Measurements from ENCODE around the gene TMEM132D. TPM values are rescaled to one million over a fixed set of nuclear protein-coding genes. Genes with fewer than 3 reads are reported as not detected.

TMEM132D gene
- total RNA-seq, 2 donors from 2014 or later, result not detected

DNA sequence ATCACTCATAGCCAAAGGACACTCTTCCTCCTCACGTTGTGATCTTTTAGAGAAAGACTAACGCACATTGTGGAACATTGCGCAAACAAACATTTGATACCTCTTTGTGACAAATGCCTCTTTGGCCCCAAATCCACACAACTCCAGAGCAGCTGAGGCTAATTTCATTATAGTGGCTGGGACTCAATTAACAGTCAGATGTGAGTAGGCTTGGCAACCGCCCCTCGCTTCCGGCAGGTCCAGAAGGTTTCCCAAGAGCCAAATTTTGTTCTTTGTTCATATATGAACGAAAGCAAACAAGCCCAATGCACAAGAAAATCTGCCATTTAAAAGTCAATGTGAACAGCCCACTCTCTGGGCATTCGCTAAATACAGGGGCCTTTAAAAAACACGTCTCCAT lies 776.6 kb downstream of the TMEM132D start:
- H3K27me3 Mint-ChIP-seq, result no peaks in the 10 kb centered on the region
- no peak overlapping the region for H3K4me3 Mint-ChIP-seq
- no peak for ATAC-seq (replicated peaks)
- H3K4me1 Mint-ChIP-seq, result no peaks in the 10 kb centered on the region
- H3K36me3 Mint-ChIP-seq (ENCODE audit: low read depth), result no peaks in the 10 kb centered on the region
- no peak overlapping the region for H3K27ac Mint-ChIP-seq
- H3K9me3 Mint-ChIP-seq, result peaks cover 7% of the 10 kb centered on the region

DNA sequence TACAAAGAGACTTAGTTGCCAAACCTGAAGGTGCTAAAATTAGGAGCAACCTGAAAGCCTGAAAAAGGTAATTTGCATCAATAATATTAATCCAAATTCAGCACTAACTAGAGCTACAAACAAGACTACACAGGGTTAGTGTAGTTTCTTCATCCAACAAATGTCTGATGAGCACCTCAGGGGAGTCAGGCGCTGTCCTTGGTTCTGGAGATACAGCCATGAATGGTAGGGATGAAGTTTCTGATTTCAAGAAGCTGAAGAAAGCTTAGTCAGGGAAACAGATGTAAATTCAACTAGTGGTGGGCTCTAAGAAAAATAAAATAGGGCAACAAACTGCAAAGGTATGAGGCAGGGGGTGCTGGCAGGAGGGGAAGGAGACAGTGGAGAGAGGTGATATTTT lies 784.3 kb downstream of the TMEM132D start:
- H3K4me1 Mint-ChIP-seq, result no peaks in the 10 kb centered on the region
- no peak overlapping the region for H3K4me3 Mint-ChIP-seq
- no peak for ATAC-seq (replicated peaks)
- H3K27ac Mint-ChIP-seq, result no peak overlapping the region
- H3K27me3 Mint-ChIP-seq, result peaks cover 3% of the 10 kb centered on the region
- no peaks in the 10 kb centered on the region for H3K36me3 Mint-ChIP-seq (ENCODE audit: low read depth)
- peaks cover 14% of the 10 kb centered on the region for H3K9me3 Mint-ChIP-seq

DNA sequence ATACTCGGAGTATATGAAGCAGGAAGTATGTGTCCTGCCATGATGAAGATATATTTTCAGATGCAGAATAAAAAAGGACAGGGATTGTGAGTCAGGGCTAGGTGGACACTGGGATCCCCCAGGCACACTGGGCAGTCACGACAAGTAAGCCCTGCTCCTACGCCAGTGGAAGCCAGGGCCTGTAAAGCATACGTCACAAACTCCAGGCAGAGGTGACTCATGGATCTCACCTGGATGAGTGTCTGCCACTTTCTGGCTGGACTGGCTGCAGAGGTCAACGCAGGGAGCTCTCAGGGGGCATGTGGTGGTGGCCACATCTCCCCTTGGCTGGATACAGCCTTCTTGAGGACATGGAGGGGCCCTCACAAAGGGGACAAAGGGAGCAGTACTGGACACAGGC lies 788.3 kb downstream of the TMEM132D start:
- Mint-ChIP-seq H3K4me1 (no peaks in the 10 kb centered on the region), H3K4me3 (no peak overlapping the region), H3K27me3 (peaks cover 3% of the 10 kb centered on the region), H3K27ac (no peak overlapping the region), H3K36me3 (ENCODE audit: low read depth) (no peaks in the 10 kb centered on the region), H3K9me3 (peaks cover 19% of the 10 kb centered on the region)
- ATAC-seq (replicated peaks), result no peak

DNA sequence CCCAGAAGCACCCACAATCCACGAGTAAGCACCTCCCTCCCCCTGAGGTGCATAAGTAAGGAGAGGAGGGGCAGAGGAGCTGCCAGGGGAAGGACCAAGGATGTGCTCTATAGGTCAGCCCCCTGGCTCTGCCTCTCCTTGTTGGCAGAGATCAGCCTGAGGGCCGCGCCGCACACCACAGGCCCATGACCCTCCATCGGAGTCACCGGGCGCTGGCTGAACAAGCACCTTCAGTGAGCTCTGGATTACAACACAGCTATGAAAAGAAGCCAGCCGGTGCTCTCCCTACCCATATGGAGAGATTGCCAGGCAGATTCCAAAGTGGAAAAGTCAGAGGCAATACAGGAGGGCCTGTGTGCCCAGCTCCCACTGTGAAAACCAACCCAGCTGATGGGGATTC lies 793.2 kb downstream of the TMEM132D start:
- Mint-ChIP-seq H3K27me3 (peaks cover 3% of the 10 kb centered on the region), H3K9me3 (peaks cover 11% of the 10 kb centered on the region), H3K4me3 (no peak overlapping the region), H3K36me3 (ENCODE audit: low read depth) (no peaks in the 10 kb centered on the region), H3K4me1 (no peaks in the 10 kb centered on the region), H3K27ac (no peak overlapping the region)
- ATAC-seq (replicated peaks), result no peak

DNA sequence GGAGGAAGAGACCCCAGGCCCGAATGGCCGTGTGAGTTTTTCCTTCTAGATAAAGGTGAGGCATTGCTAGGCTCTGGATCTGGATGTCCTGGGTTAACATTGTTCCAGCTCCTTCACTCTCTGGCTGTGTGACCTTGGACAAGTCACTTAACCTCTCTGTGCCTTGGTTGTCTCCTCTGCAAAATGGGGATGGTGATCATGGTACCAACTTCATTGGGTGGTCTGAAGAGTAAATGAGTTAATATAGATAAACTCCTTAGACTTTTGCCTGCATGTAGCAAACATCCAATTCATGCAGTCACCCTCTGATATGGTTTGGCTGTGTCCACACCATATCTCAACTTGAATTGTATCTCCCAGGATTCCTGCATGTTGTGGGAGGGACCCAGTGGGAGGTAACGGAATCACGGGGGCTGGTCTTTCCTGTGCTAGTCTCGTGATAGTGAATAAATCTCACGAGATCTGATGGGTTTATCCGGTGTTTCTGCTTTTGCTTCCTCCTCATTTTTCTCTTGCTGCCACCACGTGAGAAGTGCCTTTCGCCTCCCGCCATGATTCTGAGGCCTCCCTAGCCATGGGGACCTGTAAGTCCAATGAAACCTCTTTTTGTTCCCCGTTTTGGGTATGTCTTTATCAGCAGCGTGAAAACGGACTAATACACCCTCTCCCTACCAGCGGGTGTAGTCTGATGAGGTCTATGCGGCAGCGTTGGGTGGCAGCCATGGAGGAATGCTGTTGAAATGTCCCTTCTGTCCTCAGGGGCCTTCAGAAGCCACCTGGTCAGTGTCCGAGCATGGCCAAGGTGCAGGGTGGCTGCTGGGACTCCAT lies 794.4 kb downstream of the TMEM132D start:
- Mint-ChIP-seq H3K27ac (no peak overlapping the region), H3K9me3 (peaks cover 4% of the 10 kb centered on the region), H3K27me3 (no peaks in the 10 kb centered on the region), H3K4me1 (no peaks in the 10 kb centered on the region), H3K4me3 (no peak overlapping the region), H3K36me3 (ENCODE audit: low read depth) (no peaks in the 10 kb centered on the region)
- ATAC-seq (replicated peaks), result no peak

DNA sequence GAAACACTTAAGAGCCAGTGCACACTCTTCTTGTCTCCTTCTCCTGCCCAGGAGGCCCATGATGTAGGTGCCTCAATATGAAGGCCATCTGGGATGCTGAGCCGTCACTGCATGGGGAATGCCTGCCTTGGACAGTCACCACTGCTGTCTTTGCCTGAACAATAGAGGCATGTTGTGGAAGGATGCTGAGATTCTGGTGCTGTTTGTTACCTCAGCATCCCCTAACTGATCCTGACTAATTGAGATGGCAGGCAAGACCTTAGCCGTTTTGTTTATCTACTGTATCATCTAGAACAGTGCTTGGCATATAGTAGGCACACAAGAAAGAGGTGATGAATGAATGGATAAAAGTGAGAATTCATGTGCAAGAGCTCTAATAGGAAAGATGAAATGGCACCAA lies 797.1 kb downstream of the TMEM132D start:
- no peaks in the 10 kb centered on the region for H3K4me1 Mint-ChIP-seq
- no peak overlapping the region for H3K4me3 Mint-ChIP-seq
- H3K27ac Mint-ChIP-seq, result no peak overlapping the region
- ATAC-seq (replicated peaks), result no peak
- H3K27me3 Mint-ChIP-seq, result no peaks in the 10 kb centered on the region
- H3K9me3 Mint-ChIP-seq, result peaks cover 3% of the 10 kb centered on the region
- no peaks in the 10 kb centered on the region for H3K36me3 Mint-ChIP-seq (ENCODE audit: low read depth)

DNA sequence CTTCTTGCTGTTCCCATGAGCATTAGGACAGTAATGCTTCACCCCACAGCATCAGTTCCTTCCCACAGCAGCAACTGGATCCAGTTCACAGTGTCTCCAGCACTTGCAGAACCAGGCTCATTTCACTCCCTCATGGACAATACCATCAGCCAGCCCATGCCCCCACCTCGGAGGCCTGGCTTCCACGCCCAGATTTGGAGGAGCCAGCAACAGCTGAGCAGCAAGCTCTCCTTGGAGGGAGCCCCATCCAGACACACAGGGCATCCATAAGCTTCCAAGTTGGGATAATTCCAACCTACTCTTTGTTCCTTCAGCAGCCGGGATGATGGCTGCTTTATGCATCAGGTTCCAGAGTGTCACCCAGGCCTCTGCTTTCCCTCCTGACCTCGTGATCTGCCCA lies 800.6 kb downstream of the TMEM132D start:
- Mint-ChIP-seq H3K9me3 (peaks cover 3% of the 10 kb centered on the region), H3K27me3 (no peaks in the 10 kb centered on the region), H3K4me3 (no peak overlapping the region), H3K4me1 (no peaks in the 10 kb centered on the region), H3K36me3 (ENCODE audit: low read depth) (no peaks in the 10 kb centered on the region), H3K27ac (no peak overlapping the region)
- no peak for ATAC-seq (replicated peaks)

DNA sequence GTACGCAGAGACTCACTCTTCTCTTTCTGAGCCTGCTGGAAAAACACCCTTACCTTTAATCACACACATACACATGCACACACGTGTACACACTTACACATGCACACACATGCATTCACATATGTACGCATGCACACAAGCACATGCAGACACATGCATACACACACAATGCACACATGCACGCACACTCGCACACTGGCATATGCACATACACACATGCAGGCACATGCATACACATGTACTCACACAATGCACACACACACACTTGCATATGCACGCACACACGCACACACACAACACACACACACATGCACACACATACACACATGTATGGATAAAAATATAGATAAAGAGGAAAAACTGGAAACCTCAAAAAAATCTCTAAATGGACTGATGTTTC lies 801.6 kb downstream of the TMEM132D start:
- Mint-ChIP-seq H3K4me3 (no peak overlapping the region), H3K27ac (no peak overlapping the region), H3K4me1 (no peaks in the 10 kb centered on the region), H3K9me3 (peaks cover 3% of the 10 kb centered on the region), H3K27me3 (no peaks in the 10 kb centered on the region), H3K36me3 (ENCODE audit: low read depth) (no peaks in the 10 kb centered on the region)
- no peak for ATAC-seq (replicated peaks)

DNA sequence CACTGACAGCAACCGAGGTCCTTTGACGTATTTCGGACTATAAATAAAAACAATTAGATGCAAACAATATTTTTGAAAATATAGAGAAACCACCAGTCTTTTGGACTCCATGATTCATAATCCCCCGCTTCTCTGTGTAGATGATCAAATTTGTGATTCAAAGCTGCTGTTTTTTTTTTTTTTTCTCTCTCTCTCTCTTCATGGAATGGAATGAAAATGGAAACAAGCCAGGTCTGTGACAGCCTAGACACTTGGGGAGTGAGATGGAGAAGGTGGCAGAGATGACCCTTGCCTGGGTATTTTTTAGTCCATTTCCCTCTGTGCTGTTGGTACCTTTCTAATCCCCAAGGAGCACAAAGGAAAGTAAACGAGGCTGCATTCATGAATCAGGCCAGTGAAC lies 802.0 kb downstream of the TMEM132D start:
- no peaks in the 10 kb centered on the region for H3K4me1 Mint-ChIP-seq
- H3K4me3 Mint-ChIP-seq, result no peak overlapping the region
- no peak for ATAC-seq (replicated peaks)
- H3K9me3 Mint-ChIP-seq, result peaks cover 3% of the 10 kb centered on the region
- no peaks in the 10 kb centered on the region for H3K36me3 Mint-ChIP-seq (ENCODE audit: low read depth)
- H3K27ac Mint-ChIP-seq, result no peak overlapping the region
- H3K27me3 Mint-ChIP-seq, result no peaks in the 10 kb centered on the region

DNA sequence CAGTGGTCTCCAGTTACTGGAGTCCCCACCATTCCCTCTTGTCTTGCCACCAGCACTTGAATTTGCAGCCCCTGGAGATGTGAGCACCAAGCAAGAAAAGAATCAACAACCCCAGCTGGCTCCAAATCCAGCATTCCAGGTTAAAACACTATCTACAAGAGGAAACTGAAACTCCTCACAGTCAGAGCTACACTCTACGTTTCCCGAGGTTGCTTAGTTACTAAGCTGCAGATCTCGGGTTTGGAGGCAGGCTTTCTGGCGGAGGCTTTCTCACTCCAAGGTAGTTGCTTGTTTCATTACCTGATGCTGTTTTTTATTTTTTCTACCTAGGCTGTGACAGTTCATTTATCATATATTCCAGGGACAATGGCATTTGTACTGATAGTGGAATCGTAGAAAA lies 802.4 kb downstream of the TMEM132D start:
- peaks cover 3% of the 10 kb centered on the region for H3K9me3 Mint-ChIP-seq
- H3K27me3 Mint-ChIP-seq, result no peaks in the 10 kb centered on the region
- no peak overlapping the region for H3K27ac Mint-ChIP-seq
- no peaks in the 10 kb centered on the region for H3K4me1 Mint-ChIP-seq
- no peaks in the 10 kb centered on the region for H3K36me3 Mint-ChIP-seq (ENCODE audit: low read depth)
- ATAC-seq (replicated peaks), result no peak
- H3K4me3 Mint-ChIP-seq, result no peak overlapping the region

DNA sequence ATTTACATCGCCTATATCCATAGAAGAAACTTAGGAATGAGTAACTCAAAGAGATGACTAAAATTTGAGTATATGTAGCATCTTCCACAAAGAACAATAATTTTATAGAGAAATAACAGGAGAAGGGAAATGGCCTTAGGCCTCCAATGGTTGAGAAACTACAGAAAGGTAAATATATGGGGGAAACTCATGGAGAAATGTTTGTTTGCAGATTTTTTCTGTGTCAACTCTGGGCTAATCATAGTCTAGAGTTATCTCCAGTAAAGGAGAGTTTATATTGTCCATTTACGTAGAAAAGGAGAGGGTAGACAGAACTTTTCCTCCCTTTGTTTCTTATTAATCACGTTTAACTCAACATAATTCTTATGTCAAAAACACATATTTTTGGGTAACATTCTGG lies 806.4 kb downstream of the TMEM132D start:
- H3K27ac Mint-ChIP-seq, result no peak overlapping the region
- no peaks in the 10 kb centered on the region for H3K36me3 Mint-ChIP-seq (ENCODE audit: low read depth)
- no peaks in the 10 kb centered on the region for H3K4me1 Mint-ChIP-seq
- H3K9me3 Mint-ChIP-seq, result peaks cover 3% of the 10 kb centered on the region
- no peak for ATAC-seq (replicated peaks)
- H3K27me3 Mint-ChIP-seq, result no peaks in the 10 kb centered on the region
- no peak overlapping the region for H3K4me3 Mint-ChIP-seq

DNA sequence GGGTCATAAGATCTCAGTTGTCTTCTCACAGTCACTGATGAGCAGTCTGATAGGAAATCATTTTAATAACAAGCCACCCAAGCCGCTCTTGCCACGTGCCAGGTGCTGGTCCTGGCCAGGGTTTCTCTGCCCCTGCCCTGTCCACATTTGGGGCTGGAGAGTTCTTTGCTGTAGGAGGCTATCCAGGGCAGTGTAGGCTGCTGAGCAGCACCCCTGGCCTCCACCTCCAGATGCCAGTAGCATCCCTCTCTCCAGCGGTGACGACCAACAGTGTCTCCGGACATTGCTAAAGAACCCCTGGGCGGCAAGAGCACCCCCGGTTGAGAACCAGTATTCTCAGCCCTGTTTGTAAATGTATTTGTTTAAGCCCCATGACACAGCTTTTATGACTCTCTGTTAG lies 806.9 kb downstream of the TMEM132D start:
- no peaks in the 10 kb centered on the region for H3K4me1 Mint-ChIP-seq
- no peaks in the 10 kb centered on the region for H3K36me3 Mint-ChIP-seq (ENCODE audit: low read depth)
- no peaks in the 10 kb centered on the region for H3K9me3 Mint-ChIP-seq
- ATAC-seq (replicated peaks), result no peak
- H3K4me3 Mint-ChIP-seq, result no peak overlapping the region
- no peak overlapping the region for H3K27ac Mint-ChIP-seq
- no peaks in the 10 kb centered on the region for H3K27me3 Mint-ChIP-seq

DNA sequence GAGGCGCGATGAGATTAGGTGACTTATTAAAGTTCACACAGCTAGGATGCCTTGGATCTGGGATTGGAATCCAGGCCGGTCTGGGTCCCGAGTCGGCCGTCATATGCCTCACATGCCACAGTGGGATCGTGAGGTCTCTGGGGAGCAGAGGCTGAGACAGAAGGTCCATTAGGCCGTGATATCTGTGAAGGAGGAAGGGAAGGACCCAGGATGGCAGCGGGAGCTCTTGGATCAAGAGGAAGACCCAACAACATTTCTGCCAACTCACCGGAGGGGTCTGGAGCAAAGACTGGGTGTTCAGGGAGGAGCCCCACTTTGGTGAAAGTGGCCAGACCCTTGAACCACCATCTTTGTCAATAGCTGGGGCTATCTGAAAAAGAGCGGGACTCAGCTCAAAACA lies 807.6 kb downstream of the TMEM132D start:
- H3K4me3 Mint-ChIP-seq, result no peak overlapping the region
- no peaks in the 10 kb centered on the region for H3K27me3 Mint-ChIP-seq
- H3K9me3 Mint-ChIP-seq, result no peaks in the 10 kb centered on the region
- no peaks in the 10 kb centered on the region for H3K36me3 Mint-ChIP-seq (ENCODE audit: low read depth)
- no peak for ATAC-seq (replicated peaks)
- no peak overlapping the region for H3K27ac Mint-ChIP-seq
- H3K4me1 Mint-ChIP-seq, result no peaks in the 10 kb centered on the region

DNA sequence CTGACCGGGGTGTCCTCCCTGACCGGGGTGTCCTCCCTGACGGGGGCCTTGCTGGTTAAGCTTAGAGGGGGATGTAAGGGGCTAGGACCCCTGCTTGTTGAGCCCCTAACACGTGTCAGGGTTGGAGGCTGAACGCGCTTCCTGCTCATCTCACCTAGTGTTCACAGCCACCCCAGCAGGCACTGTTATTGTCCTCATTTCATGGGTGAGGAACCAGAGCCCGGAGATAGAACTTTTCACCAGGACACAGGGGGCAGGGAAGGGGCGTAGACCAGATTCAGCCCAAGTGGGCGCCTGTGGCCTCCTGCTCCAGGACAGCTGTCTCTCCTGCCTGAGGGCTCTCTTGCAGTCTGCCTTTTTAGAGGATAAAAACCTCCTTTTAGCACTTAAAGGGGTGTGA lies 814.2 kb downstream of the TMEM132D start:
- H3K36me3 Mint-ChIP-seq (ENCODE audit: low read depth), result no peaks in the 10 kb centered on the region
- H3K4me1 Mint-ChIP-seq, result no peaks in the 10 kb centered on the region

DNA sequence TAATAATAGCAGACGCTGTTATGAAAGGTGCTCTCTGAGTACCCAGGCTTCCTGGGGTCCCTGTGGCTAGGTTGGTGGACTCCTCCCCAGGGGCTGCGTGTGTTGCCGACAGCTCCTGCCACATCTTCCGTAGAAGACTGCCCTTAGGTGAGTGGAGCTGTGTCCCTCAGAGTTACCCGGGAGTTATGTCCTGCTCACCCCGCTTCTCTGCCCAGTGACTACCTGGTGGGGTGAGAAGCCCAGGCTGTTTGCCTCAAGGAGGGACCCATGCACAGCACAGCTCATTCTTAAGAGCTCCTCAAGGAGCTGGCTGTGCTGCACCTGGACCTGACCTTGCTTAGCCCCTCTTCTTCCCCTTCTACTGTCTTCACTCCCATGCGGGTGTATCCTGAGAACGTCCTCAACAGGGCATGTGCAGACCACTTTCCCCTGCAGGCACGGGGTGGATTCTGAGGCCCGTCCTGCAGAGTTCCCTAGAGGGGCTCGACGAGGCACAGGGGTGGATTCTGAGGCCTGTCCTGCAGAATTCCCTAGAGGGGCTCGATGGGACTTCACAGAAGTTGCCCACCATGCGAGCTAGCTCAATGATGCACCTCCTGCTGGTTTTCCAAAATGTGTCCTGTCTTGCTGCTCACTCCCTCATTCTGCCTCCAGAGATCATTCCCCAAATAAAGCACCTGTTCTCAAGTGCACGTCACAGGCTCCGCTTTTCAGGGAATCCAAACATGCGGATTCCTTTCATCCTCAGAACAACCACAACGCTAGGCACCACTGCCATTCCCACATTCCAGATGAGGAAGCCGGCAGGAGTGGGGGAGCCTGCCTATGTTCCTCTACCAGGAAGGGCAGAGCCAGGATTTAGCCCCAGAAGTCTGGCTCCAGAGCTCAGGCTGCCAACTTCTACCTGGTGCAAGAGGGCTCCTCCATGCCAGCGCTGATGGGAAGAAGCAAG lies 818.7 kb downstream of the TMEM132D start:
- Mint-ChIP-seq H3K36me3 (ENCODE audit: low read depth) (no peaks in the 10 kb centered on the region), H3K27ac (no peak overlapping the region), H3K9me3 (peaks cover 7% of the 10 kb centered on the region), H3K27me3 (no peaks in the 10 kb centered on the region), H3K4me1 (no peaks in the 10 kb centered on the region), H3K4me3 (no peak overlapping the region)
- ATAC-seq (replicated peaks), result no peak

More for the DNA sequence above, 814.2 kb downstream of the TMEM132D start:
- H3K4me3 Mint-ChIP-seq, result no peak overlapping the region
- peaks cover 8% of the 10 kb centered on the region for H3K9me3 Mint-ChIP-seq
- no peaks in the 10 kb centered on the region for H3K27me3 Mint-ChIP-seq
- no peak overlapping the region for H3K27ac Mint-ChIP-seq
- no peak for ATAC-seq (replicated peaks)
